Mammary epithelial cell (primary cell): ENCODE results near the gene FBXW9.
"Not testable (repeated sequence)": the region's sequence is repeated elsewhere in the genome, so short reads cannot be mapped to it uniquely, and the experiment has no call there.

Experiments
- EZH2 ChIP-seq: IDR thresholded peaks from 2 replicates; pipeline ENCODE4 v1.6.1; 2012; ENCODE audit warnings: low read length, inconsistent platforms, borderline replicate concordance
- TF ChIP-seq, protein P1 (sequence below), 2 donors: IDR thresholded peaks in 1 of 2; conservative IDR thresholded peaks in 1 of 2; 2 replicates each; pipeline ENCODE4 v1.5.1; 2011 to 2012; ENCODE audit warnings: inconsistent platforms in 2 of 2, low read length in 2 of 2, mild to moderate bottlenecking in 2 of 2, control low read depth in 1 of 2, low read depth in 1 of 2; ENCODE audit not compliant: insufficient read depth in 1 of 2; ENCODE audit errors: extremely low read depth in 1 of 2

DNA sequence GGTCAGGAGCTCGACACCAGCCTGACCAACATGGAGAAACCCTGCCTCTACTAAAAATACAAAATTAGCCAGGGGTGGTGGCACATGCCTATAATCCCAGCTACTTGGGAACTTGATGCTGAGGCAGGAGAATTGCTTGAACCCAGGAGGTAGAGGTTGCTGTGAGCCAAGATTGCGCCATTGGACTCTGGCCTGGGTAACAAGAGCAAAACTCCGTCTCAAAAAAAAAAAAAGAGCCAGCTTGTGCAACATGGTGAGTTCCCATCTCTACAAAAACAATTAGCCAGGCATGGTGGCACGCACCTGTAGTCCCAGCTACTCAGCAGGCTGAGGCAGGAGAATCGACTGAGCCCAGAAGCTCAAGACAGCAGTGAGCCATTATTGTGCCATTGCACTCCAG, 18.4 kb downstream of the FBXW9 start:
- TF ChIP-seq, protein P1, sequence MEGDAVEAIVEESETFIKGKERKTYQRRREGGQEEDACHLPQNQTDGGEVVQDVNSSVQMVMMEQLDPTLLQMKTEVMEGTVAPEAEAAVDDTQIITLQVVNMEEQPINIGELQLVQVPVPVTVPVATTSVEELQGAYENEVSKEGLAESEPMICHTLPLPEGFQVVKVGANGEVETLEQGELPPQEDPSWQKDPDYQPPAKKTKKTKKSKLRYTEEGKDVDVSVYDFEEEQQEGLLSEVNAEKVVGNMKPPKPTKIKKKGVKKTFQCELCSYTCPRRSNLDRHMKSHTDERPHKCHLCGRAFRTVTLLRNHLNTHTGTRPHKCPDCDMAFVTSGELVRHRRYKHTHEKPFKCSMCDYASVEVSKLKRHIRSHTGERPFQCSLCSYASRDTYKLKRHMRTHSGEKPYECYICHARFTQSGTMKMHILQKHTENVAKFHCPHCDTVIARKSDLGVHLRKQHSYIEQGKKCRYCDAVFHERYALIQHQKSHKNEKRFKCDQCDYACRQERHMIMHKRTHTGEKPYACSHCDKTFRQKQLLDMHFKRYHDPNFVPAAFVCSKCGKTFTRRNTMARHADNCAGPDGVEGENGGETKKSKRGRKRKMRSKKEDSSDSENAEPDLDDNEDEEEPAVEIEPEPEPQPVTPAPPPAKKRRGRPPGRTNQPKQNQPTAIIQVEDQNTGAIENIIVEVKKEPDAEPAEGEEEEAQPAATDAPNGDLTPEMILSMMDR (conservative IDR thresholded peaks at IDR 0.05 in 1 of 2, IDR thresholded peaks at IDR 0.05 in 1 of 2; ENCODE audit: extremely low read depth in 1 of 2, insufficient read depth in 1 of 2, low read depth in 1 of 2, low read length in 2 of 2), result not testable (repeated sequence)
- not testable (repeated sequence) for TF ChIP-seq EZH2
